Adrenal gland (tissue), 5 donors: ENCODE measurements around the gene TK2.

Source experiments
- POLR2A ChIP-seq, 2 donors: fragments of 450-650 bp; IDR thresholded peaks; one replicate each; pipeline ENCODE4 v1.6.1; 2017; ENCODE audit warnings: antibody characterized with exemption in 2 of 2, mild to moderate bottlenecking in 2 of 2, moderate library complexity in 1 of 2
- TF ChIP-seq, protein P1 (sequence below), 6 experiments: fragments of 450-650 bp in 4 of 6; fragments of 200-600 bp in 2 of 6; sonication (generic) in 1 of 6; IDR thresholded peaks; 1 replicate in 5 of 6; 2 replicates in 1 of 6; pipeline versions ENCODE4 v1.5.1 to v1.8.0; 2016 to 2021; ENCODE audit warnings: antibody characterized with exemption in 6 of 6, mild to moderate bottlenecking in 2 of 6, moderate library complexity in 1 of 6
- donor health status: DM: no; HTN: no; CAD: no.

DNA sequence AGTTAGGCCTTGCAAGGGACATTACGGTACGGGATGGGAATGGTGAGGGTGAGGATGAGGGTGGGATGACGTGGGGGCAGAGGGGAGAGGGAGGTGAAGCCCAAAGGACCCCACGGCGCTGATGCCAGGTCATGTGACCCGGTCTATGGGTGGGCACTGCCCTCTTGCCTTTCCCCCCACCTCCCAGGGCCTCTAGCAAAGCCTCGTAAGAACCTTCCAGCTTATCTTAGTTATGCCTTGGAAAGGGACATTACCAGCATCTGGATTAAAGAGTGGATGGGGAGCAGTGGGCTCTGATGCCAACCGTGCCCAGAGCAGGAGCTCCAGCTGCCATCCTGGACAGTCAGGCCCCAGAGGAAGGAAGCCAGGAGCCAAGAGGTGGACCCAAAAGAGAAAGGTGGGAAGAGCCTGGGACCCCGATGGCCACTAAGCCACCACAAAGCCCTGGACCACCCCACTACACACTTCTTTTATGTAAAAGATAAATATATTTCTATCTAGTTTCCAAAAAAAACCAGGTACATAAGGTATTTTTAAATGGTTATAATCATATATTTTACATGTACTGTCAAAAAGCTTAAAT lies 40.9 kb downstream of the TK2 start:
- TF ChIP-seq, protein P1, sequence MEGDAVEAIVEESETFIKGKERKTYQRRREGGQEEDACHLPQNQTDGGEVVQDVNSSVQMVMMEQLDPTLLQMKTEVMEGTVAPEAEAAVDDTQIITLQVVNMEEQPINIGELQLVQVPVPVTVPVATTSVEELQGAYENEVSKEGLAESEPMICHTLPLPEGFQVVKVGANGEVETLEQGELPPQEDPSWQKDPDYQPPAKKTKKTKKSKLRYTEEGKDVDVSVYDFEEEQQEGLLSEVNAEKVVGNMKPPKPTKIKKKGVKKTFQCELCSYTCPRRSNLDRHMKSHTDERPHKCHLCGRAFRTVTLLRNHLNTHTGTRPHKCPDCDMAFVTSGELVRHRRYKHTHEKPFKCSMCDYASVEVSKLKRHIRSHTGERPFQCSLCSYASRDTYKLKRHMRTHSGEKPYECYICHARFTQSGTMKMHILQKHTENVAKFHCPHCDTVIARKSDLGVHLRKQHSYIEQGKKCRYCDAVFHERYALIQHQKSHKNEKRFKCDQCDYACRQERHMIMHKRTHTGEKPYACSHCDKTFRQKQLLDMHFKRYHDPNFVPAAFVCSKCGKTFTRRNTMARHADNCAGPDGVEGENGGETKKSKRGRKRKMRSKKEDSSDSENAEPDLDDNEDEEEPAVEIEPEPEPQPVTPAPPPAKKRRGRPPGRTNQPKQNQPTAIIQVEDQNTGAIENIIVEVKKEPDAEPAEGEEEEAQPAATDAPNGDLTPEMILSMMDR (IDR thresholded peaks at IDR 0.05): no peak
- TF ChIP-seq POLR2A (IDR thresholded peaks at IDR 0.05): no peak
